ENCODE data around the gene SEC14L2. TPM values are rescaled to one million over a fixed set of nuclear protein-coding genes. Genes with fewer than 3 reads are reported as not detected.

SEC14L2 gene
- polyA plus RNA-seq, 1 donor from 2014 or later, result 2.7 TPM

DNA sequence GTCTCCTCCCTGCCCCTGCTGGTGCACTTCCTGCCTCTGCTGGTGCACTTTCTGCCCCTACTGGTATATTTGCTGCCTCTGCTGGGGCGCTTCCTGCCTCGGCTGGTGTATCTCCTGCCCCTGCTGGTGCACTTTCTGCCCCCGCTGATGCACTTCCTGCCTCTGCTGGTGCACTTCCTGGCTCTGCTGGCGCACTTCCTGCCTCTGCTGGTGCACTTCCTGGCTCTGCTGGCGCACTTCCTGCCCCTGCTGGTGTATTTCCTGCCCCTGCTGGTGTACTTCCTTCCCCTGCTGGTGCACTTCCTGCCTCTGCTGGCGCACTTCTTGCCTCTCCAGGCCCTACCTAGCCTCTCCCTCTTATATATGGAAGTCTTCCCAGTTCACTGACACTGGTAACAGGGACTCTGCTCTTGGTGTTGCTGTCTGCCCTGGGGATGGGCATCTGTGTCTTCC lies 38.9 kb downstream of the SEC14L2 start:
- Histone ChIP-seq H3K27ac (ENCODE audit: low read length) (no peak overlapping the region), H3K4me3 (ENCODE audit: low read length) (no peak overlapping the region), H3K9me2 (ENCODE audit: insufficient read depth, low read length) (no peaks in the 10 kb centered on the region), H3K79me2 (replicated peaks; ENCODE audit: insufficient read depth, low read length) (no peaks in the 10 kb centered on the region), H3K27me3 (ENCODE audit: insufficient read depth, low read depth, low read length) (no peaks in the 10 kb centered on the region), H4K20me1 (ENCODE audit: insufficient read depth) (no peaks in the 10 kb centered on the region), H3K36me3 (ENCODE audit: insufficient read depth, low read length) (no peaks in the 10 kb centered on the region), H3F3A (ENCODE audit: insufficient read depth, low read length, poor library complexity, severe bottlenecking) (no peaks in the 10 kb centered on the region), H3K9ac (ENCODE audit: low read length) (no peak overlapping the region), H2AFZ (ENCODE audit: low read depth, low read length) (no peak overlapping the region), H3K4me2 (ENCODE audit: low read length) (no peak overlapping the region), H3K9me3 (ENCODE audit: low read length) (no peaks in the 10 kb centered on the region)
- TF ChIP-seq, protein P1, sequence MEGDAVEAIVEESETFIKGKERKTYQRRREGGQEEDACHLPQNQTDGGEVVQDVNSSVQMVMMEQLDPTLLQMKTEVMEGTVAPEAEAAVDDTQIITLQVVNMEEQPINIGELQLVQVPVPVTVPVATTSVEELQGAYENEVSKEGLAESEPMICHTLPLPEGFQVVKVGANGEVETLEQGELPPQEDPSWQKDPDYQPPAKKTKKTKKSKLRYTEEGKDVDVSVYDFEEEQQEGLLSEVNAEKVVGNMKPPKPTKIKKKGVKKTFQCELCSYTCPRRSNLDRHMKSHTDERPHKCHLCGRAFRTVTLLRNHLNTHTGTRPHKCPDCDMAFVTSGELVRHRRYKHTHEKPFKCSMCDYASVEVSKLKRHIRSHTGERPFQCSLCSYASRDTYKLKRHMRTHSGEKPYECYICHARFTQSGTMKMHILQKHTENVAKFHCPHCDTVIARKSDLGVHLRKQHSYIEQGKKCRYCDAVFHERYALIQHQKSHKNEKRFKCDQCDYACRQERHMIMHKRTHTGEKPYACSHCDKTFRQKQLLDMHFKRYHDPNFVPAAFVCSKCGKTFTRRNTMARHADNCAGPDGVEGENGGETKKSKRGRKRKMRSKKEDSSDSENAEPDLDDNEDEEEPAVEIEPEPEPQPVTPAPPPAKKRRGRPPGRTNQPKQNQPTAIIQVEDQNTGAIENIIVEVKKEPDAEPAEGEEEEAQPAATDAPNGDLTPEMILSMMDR (IDR thresholded peaks at IDR 0.05; ENCODE audit: poor library complexity, severe bottlenecking), result no peak
- TF ChIP-seq, protein P2, sequence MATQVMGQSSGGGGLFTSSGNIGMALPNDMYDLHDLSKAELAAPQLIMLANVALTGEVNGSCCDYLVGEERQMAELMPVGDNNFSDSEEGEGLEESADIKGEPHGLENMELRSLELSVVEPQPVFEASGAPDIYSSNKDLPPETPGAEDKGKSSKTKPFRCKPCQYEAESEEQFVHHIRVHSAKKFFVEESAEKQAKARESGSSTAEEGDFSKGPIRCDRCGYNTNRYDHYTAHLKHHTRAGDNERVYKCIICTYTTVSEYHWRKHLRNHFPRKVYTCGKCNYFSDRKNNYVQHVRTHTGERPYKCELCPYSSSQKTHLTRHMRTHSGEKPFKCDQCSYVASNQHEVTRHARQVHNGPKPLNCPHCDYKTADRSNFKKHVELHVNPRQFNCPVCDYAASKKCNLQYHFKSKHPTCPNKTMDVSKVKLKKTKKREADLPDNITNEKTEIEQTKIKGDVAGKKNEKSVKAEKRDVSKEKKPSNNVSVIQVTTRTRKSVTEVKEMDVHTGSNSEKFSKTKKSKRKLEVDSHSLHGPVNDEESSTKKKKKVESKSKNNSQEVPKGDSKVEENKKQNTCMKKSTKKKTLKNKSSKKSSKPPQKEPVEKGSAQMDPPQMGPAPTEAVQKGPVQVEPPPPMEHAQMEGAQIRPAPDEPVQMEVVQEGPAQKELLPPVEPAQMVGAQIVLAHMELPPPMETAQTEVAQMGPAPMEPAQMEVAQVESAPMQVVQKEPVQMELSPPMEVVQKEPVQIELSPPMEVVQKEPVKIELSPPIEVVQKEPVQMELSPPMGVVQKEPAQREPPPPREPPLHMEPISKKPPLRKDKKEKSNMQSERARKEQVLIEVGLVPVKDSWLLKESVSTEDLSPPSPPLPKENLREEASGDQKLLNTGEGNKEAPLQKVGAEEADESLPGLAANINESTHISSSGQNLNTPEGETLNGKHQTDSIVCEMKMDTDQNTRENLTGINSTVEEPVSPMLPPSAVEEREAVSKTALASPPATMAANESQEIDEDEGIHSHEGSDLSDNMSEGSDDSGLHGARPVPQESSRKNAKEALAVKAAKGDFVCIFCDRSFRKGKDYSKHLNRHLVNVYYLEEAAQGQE (IDR thresholded peaks at IDR 0.05; ENCODE audit: borderline replicate concordance), result no peak
- TF ChIP-seq MXI1 (conservative IDR thresholded peaks at IDR 0.05; ENCODE audit: poor library complexity, severe bottlenecking) (no peak), TAF1 (IDR thresholded peaks at IDR 0.05; ENCODE audit: low read depth) (no peak), POLR2AphosphoS5 (IDR thresholded peaks at IDR 0.05) (no peak), EZH2 (IDR thresholded peaks at IDR 0.05; ENCODE audit: borderline replicate concordance, insufficient read depth, low read length, poor library complexity, severe bottlenecking) (no peak), SMC3 (conservative IDR thresholded peaks at IDR 0.05; ENCODE audit: poor library complexity) (no peak), EP300 (conservative IDR thresholded peaks at IDR 0.05; ENCODE audit: poor library complexity, severe bottlenecking) (no peak), RAD21 (conservative IDR thresholded peaks at IDR 0.05) (no peak)

DNA sequence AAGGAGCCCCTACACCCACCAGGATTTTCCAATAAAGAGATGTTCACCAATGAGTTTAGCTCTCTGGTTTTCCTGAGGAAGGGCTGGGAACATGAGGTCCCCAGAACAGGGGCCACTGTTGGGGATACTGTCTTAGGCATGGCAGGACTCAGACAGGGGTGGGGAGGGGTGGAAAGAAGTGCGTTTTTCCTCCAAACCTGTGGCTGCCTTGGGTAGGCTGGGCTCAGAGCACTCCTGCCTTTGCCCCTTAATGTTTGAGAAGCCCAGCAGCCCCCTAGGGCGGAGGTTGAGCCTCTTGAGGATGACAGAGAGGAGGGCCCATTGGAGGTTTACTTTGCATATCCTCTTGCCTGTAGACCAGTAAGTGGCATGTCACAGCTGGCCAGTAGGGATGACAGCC lies 39.4 kb downstream of the SEC14L2 start:
- Histone ChIP-seq H3F3A (ENCODE audit: insufficient read depth, low read length, poor library complexity, severe bottlenecking) (no peaks in the 10 kb centered on the region), H3K36me3 (ENCODE audit: insufficient read depth, low read length) (no peaks in the 10 kb centered on the region), H3K9me2 (ENCODE audit: insufficient read depth, low read length) (no peaks in the 10 kb centered on the region), H4K20me1 (ENCODE audit: insufficient read depth) (no peaks in the 10 kb centered on the region), H3K9me3 (ENCODE audit: low read length) (no peaks in the 10 kb centered on the region), H3K4me2 (ENCODE audit: low read length) (no peak overlapping the region), H3K27ac (ENCODE audit: low read length) (no peak overlapping the region), H3K27me3 (ENCODE audit: insufficient read depth, low read depth, low read length) (no peaks in the 10 kb centered on the region), H3K4me3 (ENCODE audit: low read length) (no peak overlapping the region), H3K9ac (ENCODE audit: low read length) (no peak overlapping the region), H2AFZ (ENCODE audit: low read depth, low read length) (no peak overlapping the region), H3K79me2 (replicated peaks; ENCODE audit: insufficient read depth, low read length) (no peaks in the 10 kb centered on the region)
- TF ChIP-seq, protein P2 (IDR thresholded peaks at IDR 0.05; ENCODE audit: borderline replicate concordance), result no peak
- TF ChIP-seq MXI1 (conservative IDR thresholded peaks at IDR 0.05; ENCODE audit: poor library complexity, severe bottlenecking), result no peak
- no peak for TF ChIP-seq POLR2AphosphoS5 (IDR thresholded peaks at IDR 0.05)
- TF ChIP-seq TAF1 (IDR thresholded peaks at IDR 0.05; ENCODE audit: low read depth), result no peak
